ENCODE data around the gene GFOD1. TPM values are rescaled to one million over a fixed set of nuclear protein-coding genes. Genes with fewer than 3 reads are reported as not detected.

GFOD1 gene
- total and polyA plus RNA-seq, 2 donors (not counting 1 experiment from before 2014, with no cell fraction given), result 10.5 to 25.3 TPM

- Histone ChIP-seq H3K4me1 (ENCODE audit: control insufficient read depth, extremely low read depth, insufficient read depth, low read length) (peaks cover 11% of the 10 kb centered on the region), H3K27me3 (ENCODE audit: control insufficient read depth, insufficient read depth, low read length) (no peaks in the 10 kb centered on the region), H3K79me2 (ENCODE audit: control insufficient read depth, insufficient read depth, low read length) (no peaks in the 10 kb centered on the region), H3K27ac (ENCODE audit: insufficient read depth, low read length) (no peak overlapping the region), H2AFZ (ENCODE audit: low read length) (no peak overlapping the region), H3K4me3 (replicated peaks in 1 of 4; ENCODE audit: control extremely low read depth in 1 of 4, insufficient read depth in 1 of 4, low read depth in 3 of 4, low read length in 4 of 4) (no peak overlapping the region), H3K36me3 (ENCODE audit: control insufficient read depth, insufficient read depth, low read length) (no peaks in the 10 kb centered on the region), H3K9ac (ENCODE audit: insufficient read depth, low read length) (no peak overlapping the region), H3K4me2 (ENCODE audit: extremely low read depth, insufficient read depth, low read length) (no peak overlapping the region), H4K20me1 (ENCODE audit: control insufficient read depth, extremely low read depth, insufficient read depth, low read length) (no peaks in the 10 kb centered on the region), H3K9me3 (ENCODE audit: control insufficient read depth, insufficient read depth, low read depth, low read length) (no peaks in the 10 kb centered on the region)
- TF ChIP-seq CTCF (conservative IDR thresholded peaks at IDR 0.05 in 1 of 2, IDR thresholded peaks at IDR 0.05 in 1 of 2; ENCODE audit: low read depth in 1 of 2, low read length in 2 of 2) (no peak), EZH2 (IDR thresholded peaks at IDR 0.05; ENCODE audit: low read length, missing control alignments) (no peak)
- no peak for DNase-seq (ENCODE audit: low read depth in 2 of 2)
Observed at GRCh38 chr6:13398421-13398994, 88.9 kb downstream of the GFOD1 start.

GRCh38 chr6:13398069-13398381 lies 89.4 kb downstream of the GFOD1 start:
- no peaks in the 10 kb centered on the region for H3K9me3 ChIP-seq (ENCODE audit: control insufficient read depth, insufficient read depth, low read depth, low read length)
- no peaks in the 10 kb centered on the region for H4K20me1 ChIP-seq (ENCODE audit: control insufficient read depth, extremely low read depth, insufficient read depth, low read length)
- peaks cover 11% of the 10 kb centered on the region for H3K4me1 ChIP-seq (ENCODE audit: control insufficient read depth, extremely low read depth, insufficient read depth, low read length)
- no peaks in the 10 kb centered on the region for H3K79me2 ChIP-seq (ENCODE audit: control insufficient read depth, insufficient read depth, low read length)
- TF ChIP-seq EZH2 (IDR thresholded peaks at IDR 0.05; ENCODE audit: low read length, missing control alignments), result no peak
- no peak for TF ChIP-seq CTCF (conservative IDR thresholded peaks at IDR 0.05 in 1 of 2, IDR thresholded peaks at IDR 0.05 in 1 of 2; ENCODE audit: low read depth in 1 of 2, low read length in 2 of 2)
- no peaks in the 10 kb centered on the region for H3K27me3 ChIP-seq (ENCODE audit: control insufficient read depth, insufficient read depth, low read length)
- no peak overlapping the region for H2AFZ ChIP-seq (ENCODE audit: low read length)
- H3K36me3 ChIP-seq (ENCODE audit: control insufficient read depth, insufficient read depth, low read length), result no peaks in the 10 kb centered on the region
- H3K4me3 ChIP-seq (replicated peaks in 1 of 4; ENCODE audit: control extremely low read depth in 1 of 4, insufficient read depth in 1 of 4, low read depth in 3 of 4, low read length in 4 of 4), result no peak overlapping the region
- DNase-seq (ENCODE audit: low read depth in 2 of 2), result peak in 1 of 2 donors; percentile 21
- no peak overlapping the region for H3K9ac ChIP-seq (ENCODE audit: insufficient read depth, low read length)
- no peak overlapping the region for H3K27ac ChIP-seq (ENCODE audit: insufficient read depth, low read length)
- no peak overlapping the region for H3K4me2 ChIP-seq (ENCODE audit: extremely low read depth, insufficient read depth, low read length)

- H3K4me2 ChIP-seq (ENCODE audit: extremely low read depth, insufficient read depth, low read length), result no peak overlapping the region
- no peak overlapping the region for H3K4me3 ChIP-seq (replicated peaks in 1 of 4; ENCODE audit: control extremely low read depth in 1 of 4, insufficient read depth in 1 of 4, low read depth in 3 of 4, low read length in 4 of 4)
- no peak overlapping the region for H3K9ac ChIP-seq (ENCODE audit: insufficient read depth, low read length)
- no peak overlapping the region for H2AFZ ChIP-seq (ENCODE audit: low read length)
- TF ChIP-seq CTCF (conservative IDR thresholded peaks at IDR 0.05 in 1 of 2, IDR thresholded peaks at IDR 0.05 in 1 of 2; ENCODE audit: low read depth in 1 of 2, low read length in 2 of 2), result no peak
- peak in 1 of 2 donors; percentile 10 for DNase-seq (ENCODE audit: low read depth in 2 of 2)
- H3K9me3 ChIP-seq (ENCODE audit: control insufficient read depth, insufficient read depth, low read depth, low read length), result no peaks in the 10 kb centered on the region
- no peaks in the 10 kb centered on the region for H4K20me1 ChIP-seq (ENCODE audit: control insufficient read depth, extremely low read depth, insufficient read depth, low read length)
- H3K79me2 ChIP-seq (ENCODE audit: control insufficient read depth, insufficient read depth, low read length), result no peaks in the 10 kb centered on the region
- peaks cover 11% of the 10 kb centered on the region for H3K4me1 ChIP-seq (ENCODE audit: control insufficient read depth, extremely low read depth, insufficient read depth, low read length)
- H3K36me3 ChIP-seq (ENCODE audit: control insufficient read depth, insufficient read depth, low read length), result no peaks in the 10 kb centered on the region
- no peaks in the 10 kb centered on the region for H3K27me3 ChIP-seq (ENCODE audit: control insufficient read depth, insufficient read depth, low read length)
- no peak overlapping the region for H3K27ac ChIP-seq (ENCODE audit: insufficient read depth, low read length)
Observed at GRCh38 chr6:13397359-13398068, 89.9 kb downstream of the GFOD1 start.

All from fibroblast of lung (primary cell).